ENCODE measurements around the gene SEC14L1. TPM values are rescaled to one million over a fixed set of nuclear protein-coding genes. Genes with fewer than 3 reads are reported as not detected.

Gene SEC14L1
- total and polyA plus RNA-seq, 2 of the 8 experiments (the other 6 are each of a cell fraction or from before 2014, with no cell fraction given), result 27.2 to 74.4 TPM

GRCh38 chr17:77204536-77204935, 63.8 kb downstream of the SEC14L1 start:
- no peak overlapping the region for H4K91ac ChIP-seq (replicated peaks; ENCODE audit: insufficient read length, low read length)
- no peak overlapping the region for H2BK12ac ChIP-seq (ENCODE audit: low read depth, low read length)
- no peak overlapping the region for H3K4me3 ChIP-seq (ENCODE audit: extremely low read depth in 1 of 4, insufficient read depth in 2 of 4, low read depth in 3 of 4, low read length in 4 of 4)
- H4K20me1 ChIP-seq (replicated peaks in 1 of 2; ENCODE audit: control insufficient read depth in 1 of 2, insufficient read depth in 2 of 2, low read length in 2 of 2), result no peaks in the 10 kb centered on the region
- H4K8ac ChIP-seq (ENCODE audit: extremely low read depth, insufficient read depth, low read length), result no peak overlapping the region
- no peak overlapping the region for H2AFZ ChIP-seq (ENCODE audit: low read length)
- no peak overlapping the region for H3K56ac ChIP-seq (replicated peaks; ENCODE audit: insufficient read length, low read depth, low read length)
- no peaks in the 10 kb centered on the region for H3K79me2 ChIP-seq (ENCODE audit: control insufficient read depth in 1 of 2, insufficient read depth in 2 of 2, low read length in 2 of 2)
- FAIRE-seq (no peak), DNase-seq (ENCODE audit: low read depth in 1 of 2, low spot score in 2 of 2) (no peak)
- H3K4me2 ChIP-seq (ENCODE audit: insufficient read depth in 1 of 2, low read depth in 2 of 2, low read length in 2 of 2), result no peak overlapping the region
- no peak overlapping the region for H3K18ac ChIP-seq (ENCODE audit: extremely low read depth, low read length)
- 89% methylated on average over 8 of the region's 8 CpGs; no CpG with 5 or more reads in 1 of the 2 experiments for WGBS, 2 experiments (ENCODE audit: extremely low coverage in 1 of 2, insufficient coverage in 1 of 2, insufficient read length in 1 of 2, insufficient replicate concordance in 2 of 2, low coverage in 1 of 2, low lambda C conversion rate in 2 of 2, missing lambda C conversion rate in 1 of 2)
- H2BK120ac ChIP-seq (replicated peaks; ENCODE audit: low read depth, low read length), result no peak overlapping the region
- H2BK5ac ChIP-seq (ENCODE audit: low read depth, low read length), result no peak overlapping the region
- no peak overlapping the region for H3K4ac ChIP-seq (replicated peaks; ENCODE audit: insufficient read length, low read depth, low read length)
- H3K9me3 ChIP-seq (ENCODE audit: insufficient read depth in 2 of 2, low read depth in 1 of 2, low read length in 1 of 2), result no peaks in the 10 kb centered on the region
- H3K23ac ChIP-seq (ENCODE audit: insufficient read length), result no peak overlapping the region
- H2AK5ac ChIP-seq (ENCODE audit: low read depth, low read length), result no peak overlapping the region
- no peak overlapping the region for H2BK15ac ChIP-seq (ENCODE audit: low read length)
- no peaks in the 10 kb centered on the region for H3K23me2 ChIP-seq (ENCODE audit: low read depth, low read length)
- no peak overlapping the region for H4K5ac ChIP-seq (ENCODE audit: insufficient read length, low read depth, low read length)
- no peak overlapping the region for H3K9ac ChIP-seq (replicated peaks in 1 of 4; ENCODE audit: extremely low read depth in 1 of 4, low read depth in 3 of 4, low read length in 3 of 4)
- ChIA-PET POLR2A (ENCODE audit: partially characterized antibody) (no interaction called here), CTCF (ENCODE audit: partially characterized antibody) (interaction anchor here (0.8 to 1.6 kb wide), 2 partner anchors 44 to 114 kb away, joined by 3 to 4 read pairs; no protein-coding TSS in a partner anchor)
- H3K27ac ChIP-seq (ENCODE audit: low read depth, low read length), result no peak overlapping the region
- H3K79me1 ChIP-seq (ENCODE audit: low read depth, low read length), result no peaks in the 10 kb centered on the region
- H2BK20ac ChIP-seq (ENCODE audit: low read length), result no peak overlapping the region
- H3K27me3 ChIP-seq (replicated peaks in 1 of 4; ENCODE audit: control insufficient read depth in 3 of 4, extremely low read depth in 1 of 4, insufficient read depth in 3 of 4, low read length in 3 of 4), result no peaks in the 10 kb centered on the region
- H3K4me1 ChIP-seq (replicated peaks in 1 of 4; ENCODE audit: control insufficient read depth in 3 of 4, insufficient read depth in 4 of 4, low read length in 3 of 4), result no peaks in the 10 kb centered on the region; a peak in 1 of 7 replicates
- peaks cover 14 to 55% (median 29%) of the 10 kb centered on the region in 4 experiments for H3K36me3 ChIP-seq (ENCODE audit: control insufficient read depth in 2 of 4, insufficient read depth in 4 of 4, low read length in 3 of 4)
- H3K14ac ChIP-seq (ENCODE audit: insufficient read length), result no peak overlapping the region
- no peak for TF ChIP-seq SRF (IDR thresholded peaks at IDR 0.05; ENCODE audit: low read depth, low read length)
- TF ChIP-seq NANOG (IDR thresholded peaks at IDR 0.05; ENCODE audit: insufficient read depth, low read depth, low read length, poor library complexity, severe bottlenecking), result no peak
- no peak for TF ChIP-seq CHD1 (IDR thresholded peaks at IDR 0.05; ENCODE audit: low read depth, low read length)
- TF ChIP-seq MAFK (IDR thresholded peaks at IDR 0.05; ENCODE audit: low read depth, low read length), result no peak
- no peak for TF ChIP-seq TEAD4 (IDR thresholded peaks at IDR 0.05; ENCODE audit: low read depth, low read length)
- no peak for TF ChIP-seq RFX5 (IDR thresholded peaks at IDR 0.05; ENCODE audit: borderline replicate concordance, low read depth, low read length)
- no peak for TF ChIP-seq SUZ12 (IDR thresholded peaks at IDR 0.05; ENCODE audit: low read length)
- TF ChIP-seq USF2 (IDR thresholded peaks at IDR 0.05; ENCODE audit: low read length), result no peak
- TF ChIP-seq POU5F1 (IDR thresholded peaks at IDR 0.05; ENCODE audit: low read depth, low read length), result no peak
- no peak for TF ChIP-seq CTBP2 (IDR thresholded peaks at IDR 0.05; ENCODE audit: borderline replicate concordance, insufficient read depth, insufficient read length, low read length)
- no peak for TF ChIP-seq NRF1 (IDR thresholded peaks at IDR 0.05; ENCODE audit: low read depth, low read length)
- TF ChIP-seq SIRT6 (IDR thresholded peaks at IDR 0.05; ENCODE audit: low read length), result no peak
- no peak for TF ChIP-seq SP2 (IDR thresholded peaks at IDR 0.05; ENCODE audit: low read length)
